Neural cell (in vitro differentiated cells): ENCODE results near the gene STS. TPM values are rescaled to one million over a fixed set of nuclear protein-coding genes. Genes with fewer than 3 reads are reported as not detected.

Experiments used
- H2AFZ ChIP-seq: fragments of 200-600, 300-800 bp; sonication (generic), shearing (Covaris generic); 2 replicates; pipeline ENCODE4 v1.6.0; 2014; ENCODE audit warnings: low read depth, mild to moderate bottlenecking, antibody characterized with exemption, low read length, moderate library complexity
- H3F3A ChIP-seq: fragments of 200-600 bp; shearing (Covaris generic); 2 replicates; pipeline ENCODE4 v1.6.1; 2016; ENCODE audit warnings: mild to moderate bottlenecking, moderate library complexity, mixed read lengths, antibody characterized with exemption, low read length; ENCODE audit not compliant: insufficient read depth, poor library complexity, severe bottlenecking
- H3K27ac ChIP-seq: fragments of 200-600, 300-800 bp; sonication (generic), shearing (Covaris generic); 2 replicates; pipeline ENCODE4 v1.5.1; 2014; ENCODE audit warnings: mild to moderate bottlenecking, low read length, moderate library complexity
- H3K27me3 ChIP-seq: fragments of 300-800, 200-600 bp; sonication (generic), shearing (Covaris generic); 2 replicates; pipeline ENCODE4 v1.6.0; 2014; ENCODE audit warnings: mild to moderate bottlenecking, low read depth, low read length, moderate library complexity; ENCODE audit not compliant: insufficient read depth
- H3K36me3 ChIP-seq: fragments of 300-800, 200-600 bp; sonication (generic), shearing (Covaris generic); 2 replicates; pipeline ENCODE4 v1.5.1; 2014; ENCODE audit warnings: mild to moderate bottlenecking, antibody characterized with exemption, low read length, moderate library complexity; ENCODE audit not compliant: insufficient read depth
- H3K4me2 ChIP-seq: fragments of 300-800, 200-600 bp; sonication (generic), shearing (Covaris generic); 2 replicates; pipeline ENCODE4 v1.6.0; 2014; ENCODE audit warnings: mild to moderate bottlenecking, low read length
- H3K4me3 ChIP-seq: fragments of 300-800, 200-600 bp; sonication (generic), shearing (Covaris generic); 2 replicates; pipeline ENCODE4 v1.5.1; 2014; ENCODE audit warnings: mild to moderate bottlenecking, low read length, moderate library complexity
- H3K79me2 ChIP-seq: fragments of 200-600 bp; shearing (Covaris generic); replicated peaks from 2 replicates; pipeline ENCODE4 v1.6.0; 2014; ENCODE audit warnings: mild to moderate bottlenecking, low read length, moderate library complexity; ENCODE audit not compliant: insufficient read depth
- H3K9ac ChIP-seq: fragments of 300-800, 200-600 bp; sonication (generic), shearing (Covaris generic); 2 replicates; pipeline ENCODE4 v1.6.1; 2016; ENCODE audit warnings: mild to moderate bottlenecking, low read length, mixed read lengths
- H3K9me2 ChIP-seq: fragments of 200-600 bp; shearing (Covaris generic); 2 replicates; pipeline ENCODE4 v1.6.1; 2016; ENCODE audit warnings: mild to moderate bottlenecking, low read length, mixed read lengths; ENCODE audit not compliant: insufficient read depth
- H3K9me3 ChIP-seq: fragments of 200-600, 300-800 bp; sonication (generic), shearing (Covaris generic); 2 replicates; pipeline ENCODE4 v1.6.1; 2016; ENCODE audit warnings: mild to moderate bottlenecking, mixed run types, low read length, moderate library complexity, mixed read lengths
- H4K20me1 ChIP-seq: fragments of 200-600 bp; shearing (Covaris generic); 2 replicates; pipeline ENCODE4 v1.6.1; 2016; ENCODE audit warnings: mild to moderate bottlenecking, mixed run types; ENCODE audit not compliant: insufficient read depth
- CTCF ChIP-seq: fragments of 450-650 bp; IDR thresholded peaks from 2 replicates; pipeline ENCODE4 v1.5.1; 2014; ENCODE audit warnings: antibody characterized with exemption, mild to moderate bottlenecking, moderate library complexity; ENCODE audit not compliant: poor library complexity, severe bottlenecking
- EP300 ChIP-seq: fragments of 450-650 bp; conservative IDR thresholded peaks from 2 replicates; pipeline ENCODE4 v1.6.1; 2014; ENCODE audit warnings: antibody characterized with exemption, mild to moderate bottlenecking, moderate library complexity; ENCODE audit not compliant: poor library complexity, severe bottlenecking
- EZH2 ChIP-seq: fragments of 200-600, 300-800 bp; shearing (Covaris generic), sonication (generic); IDR thresholded peaks from 2 replicates; pipeline ENCODE4 v1.6.1; 2014; ENCODE audit warnings: antibody characterized with exemption, low read length, borderline replicate concordance, mild to moderate bottlenecking; ENCODE audit not compliant: insufficient read depth, poor library complexity, severe bottlenecking
- MXI1 ChIP-seq: fragments of 450-650 bp; conservative IDR thresholded peaks from 2 replicates; pipeline ENCODE4 v1.6.1; 2014; ENCODE audit warnings: antibody characterized with exemption, mild to moderate bottlenecking; ENCODE audit not compliant: poor library complexity, severe bottlenecking
- POLR2AphosphoS5 ChIP-seq: IDR thresholded peaks from 2 replicates; pipeline ENCODE4 v1.6.1; 2012
- RAD21 ChIP-seq: fragments of 450-650 bp; conservative IDR thresholded peaks from 2 replicates; pipeline ENCODE4 v1.6.1; 2014; ENCODE audit warnings: antibody characterized with exemption, mild to moderate bottlenecking, moderate library complexity
- REST ChIP-seq: IDR thresholded peaks from 2 replicates; pipeline ENCODE4 v1.6.1; 2012; ENCODE audit warnings: borderline replicate concordance
- SMC3 ChIP-seq: fragments of 450-650 bp; conservative IDR thresholded peaks from 2 replicates; pipeline ENCODE4 v1.6.1; 2014; ENCODE audit warnings: antibody characterized with exemption, mild to moderate bottlenecking, moderate library complexity; ENCODE audit not compliant: poor library complexity
- TAF1 ChIP-seq: IDR thresholded peaks from 2 replicates; pipeline ENCODE4 v1.6.1; 2012; ENCODE audit warnings: low read depth
- polyA plus RNA-seq: library from polyadenylated mRNA; depleted of rRNA; stranded (reverse); fragments of >200 nt; gene quantifications from 2 replicates; pipeline ENCODE4 v1.2.3, GENCODE V29; 2014

The STS gene
- polyA plus RNA-seq, 1 donor from 2014 or later, result 1.7 TPM

GRCh38 chrX:7163146-7163677 lies 15.7 kb downstream of the STS start:
- no peaks in the 10 kb centered on the region for H3F3A ChIP-seq
- H2AFZ ChIP-seq, result no peak overlapping the region
- TF ChIP-seq EZH2 (no peak), SMC3 (no peak), TAF1 (no peak), EP300 (no peak), CTCF (no peak), MXI1 (no peak), REST (no peak), POLR2AphosphoS5 (no peak), RAD21 (no peak)

GRCh38 chrX:7164174-7164573 lies 16.7 kb downstream of the STS start:
- Histone ChIP-seq H3K27me3 (no peaks in the 10 kb centered on the region), H3K4me2 (no peak overlapping the region), H3K27ac (no peak overlapping the region), H3K9ac (no peak overlapping the region), H3K9me3 (no peaks in the 10 kb centered on the region), H3F3A (no peaks in the 10 kb centered on the region), H2AFZ (no peak overlapping the region), H3K4me3 (no peak overlapping the region), H3K9me2 (no peaks in the 10 kb centered on the region), H4K20me1 (no peaks in the 10 kb centered on the region), H3K36me3 (no peaks in the 10 kb centered on the region), H3K79me2 (no peaks in the 10 kb centered on the region)
- no peak for TF ChIP-seq EZH2
- TF ChIP-seq RAD21, result no peak
- no peak for TF ChIP-seq TAF1
- TF ChIP-seq MXI1, result no peak
- TF ChIP-seq SMC3, result no peak
- TF ChIP-seq REST, result no peak
- no peak for TF ChIP-seq CTCF
- TF ChIP-seq POLR2AphosphoS5, result no peak
- no peak for TF ChIP-seq EP300

More at GRCh38 chrX:7163146-7163677, 15.7 kb downstream of the STS start:
- H4K20me1 ChIP-seq, result no peaks in the 10 kb centered on the region
- H3K36me3 ChIP-seq, result no peaks in the 10 kb centered on the region
- H3K79me2 ChIP-seq, result no peaks in the 10 kb centered on the region
- H3K27me3 ChIP-seq, result no peaks in the 10 kb centered on the region
- no peak overlapping the region for H3K4me2 ChIP-seq
- H3K9me3 ChIP-seq, result no peaks in the 10 kb centered on the region
- no peak overlapping the region for H3K4me3 ChIP-seq
- H3K9me2 ChIP-seq, result no peaks in the 10 kb centered on the region
- H3K27ac ChIP-seq, result no peak overlapping the region
- H3K9ac ChIP-seq, result no peak overlapping the region
